ENCODE data around the gene GOLIM4.

- TF ChIP-seq CTCF (IDR thresholded peaks at IDR 0.05) (no peak), ZFX (IDR thresholded peaks at IDR 0.05; ENCODE audit: borderline replicate concordance) (no peak)
Measured at GRCh38 chr3:168134931-168135330, 39.2 kb upstream of the GOLIM4 start.
